ENCODE measurements around the gene CSTF2. TPM values are rescaled to one million over a fixed set of nuclear protein-coding genes. Genes with fewer than 3 reads are reported as not detected.

Gene CSTF2
- total RNA-seq, 1 experiment from 2014 or later, result 36.1 TPM

GRCh38 chrX:100863326-100863864 is 43.2 kb downstream of the CSTF2 start:
- H3K9me3 ChIP-seq, result no peaks in the 10 kb centered on the region
- H3K4me3 ChIP-seq, result no peak overlapping the region
- H3K27me3 ChIP-seq, result no peaks in the 10 kb centered on the region
- no peak for DNase-seq
- no peaks in the 10 kb centered on the region for H3K36me3 ChIP-seq

- Histone ChIP-seq H3K27me3 (no peaks in the 10 kb centered on the region), H3K9me3 (no peaks in the 10 kb centered on the region), H3K4me3 (no peak overlapping the region), H3K36me3 (no peaks in the 10 kb centered on the region)
- DNase-seq, result no peak
Observed at GRCh38 chrX:100864657-100865391, 44.6 kb downstream of the CSTF2 start.

- Histone ChIP-seq H3K36me3 (no peaks in the 10 kb centered on the region), H3K4me3 (no peak overlapping the region), H3K9me3 (no peaks in the 10 kb centered on the region), H3K27me3 (no peaks in the 10 kb centered on the region)
- no peak for DNase-seq
Observed at GRCh38 chrX:100868273-100868672, 48.1 kb downstream of the CSTF2 start.

GRCh38 chrX:100870527-100870926 is 50.3 kb downstream of the CSTF2 start:
- no peak overlapping the region for H3K4me3 ChIP-seq

GRCh38 chrX:100871594-100872560 is 51.7 kb downstream of the CSTF2 start:
- no peaks in the 10 kb centered on the region for H3K27me3 ChIP-seq
- DNase-seq, result no peak
- H3K9me3 ChIP-seq, result no peaks in the 10 kb centered on the region
- no peaks in the 10 kb centered on the region for H3K36me3 ChIP-seq
- H3K4me3 ChIP-seq, result no peak overlapping the region

More at GRCh38 chrX:100870527-100870926, 50.3 kb downstream of the CSTF2 start:
- H3K27me3 ChIP-seq, result no peaks in the 10 kb centered on the region
- no peak for DNase-seq
- no peaks in the 10 kb centered on the region for H3K9me3 ChIP-seq
- H3K36me3 ChIP-seq, result no peaks in the 10 kb centered on the region

GRCh38 chrX:100874325-100874724 is 54.1 kb downstream of the CSTF2 start, which contains the start of gene NOX1:
Gene NOX1 (minus strand): TSS chrX:100874359. CDS start chrX:100874139, 220 bp downstream.
- no peak for DNase-seq
- H3K36me3 ChIP-seq, result no peaks in the 10 kb centered on the region
- H3K4me3 ChIP-seq, result no peak within 1 kb of the TSS
- H3K27me3 ChIP-seq, result no peaks in the 10 kb centered on the region
- no peaks in the 10 kb centered on the region for H3K9me3 ChIP-seq

GRCh38 chrX:100880368-100880767 is 60.2 kb downstream of the CSTF2 start:
- Histone ChIP-seq H3K9me3 (no peaks in the 10 kb centered on the region), H3K27me3 (no peaks in the 10 kb centered on the region), H3K4me3 (no peak overlapping the region), H3K36me3 (no peaks in the 10 kb centered on the region)
- no peak for DNase-seq

GRCh38 chrX:100883654-100884053 is 63.5 kb downstream of the CSTF2 start:
- no peak overlapping the region for H3K4me3 ChIP-seq
- no peak for DNase-seq
- no peaks in the 10 kb centered on the region for H3K36me3 ChIP-seq
- H3K27me3 ChIP-seq, result no peaks in the 10 kb centered on the region
- no peaks in the 10 kb centered on the region for H3K9me3 ChIP-seq

Other genes starting within 250 kb of the CSTF2 start
- not detected in 2 replicates for gene TNMD, start 235.5 kb upstream of the CSTF2 start, total RNA-seq (2014; rRNA removed; shearing (Covaris generic); ENCODE audit: low replicate concordance)
- 24.7 and 24.8 TPM in 2 replicates for gene TSPAN6, start 183.6 kb upstream of the CSTF2 start, total RNA-seq (2014; rRNA removed; shearing (Covaris generic); ENCODE audit: low replicate concordance)
- gene SRPX2, start 176.2 kb upstream of the CSTF2 start, total RNA-seq (2014; rRNA removed; shearing (Covaris generic); ENCODE audit: low replicate concordance), result 11.1 and 12.0 TPM in 2 replicates
- 0.17 and 0.23 TPM in 2 replicates for gene SYTL4, start 88.3 kb upstream of the CSTF2 start, total RNA-seq (2014; rRNA removed; shearing (Covaris generic); ENCODE audit: low replicate concordance)
- gene NOX1, start 54.0 kb downstream of the CSTF2 start, total RNA-seq (2014; rRNA removed; shearing (Covaris generic); ENCODE audit: low replicate concordance), result not detected in 2 replicates
- not detected in 2 replicates for gene XKRX, start 108.5 kb downstream of the CSTF2 start, total RNA-seq (2014; rRNA removed; shearing (Covaris generic); ENCODE audit: low replicate concordance)
- gene ARL13A, start 149.3 kb downstream of the CSTF2 start, total RNA-seq (2014; rRNA removed; shearing (Covaris generic); ENCODE audit: low replicate concordance), result 0.86 TPM in 1 of 2 replicates, not detected in the other
- gene TRMT2B, start 231.7 kb downstream of the CSTF2 start, total RNA-seq (2014; rRNA removed; shearing (Covaris generic); ENCODE audit: low replicate concordance), result 21.9 and 27.7 TPM in 2 replicates